Epithelial cell of prostate (primary cell): ENCODE data around the gene ARGFX.
"Not testable (repeated sequence)": the region's sequence is repeated elsewhere in the genome, so short reads cannot be mapped to it uniquely, and the experiment has no call there.

Source experiments
- DNase-seq: peaks from one replicate; pipeline ENCODE4 v3.0.0-alpha.2; 2011; ENCODE audit warnings: low read depth, low spot score
- H3K27ac ChIP-seq: fragments of 450-650 bp; 2 replicates; pipeline ENCODE4 v1.5.1; 2017; ENCODE audit warnings: mild to moderate bottlenecking

The ARGFX gene

GRCh38 chr3:121595765-121596406 lies 28.1 kb downstream of the ARGFX start:
- no peak overlapping the region for H3K27ac ChIP-seq
- DNase-seq = no peak

GRCh38 chr3:121598564-121598963 lies 30.8 kb downstream of the ARGFX start:
- no peak overlapping the region for H3K27ac ChIP-seq
- DNase-seq = no peak

- DNase-seq, H3K27ac ChIP-seq: not testable (repeated sequence)
These were observed 32.2 kb downstream of the ARGFX start for GRCh38 chr3:121599900-121600299.

GRCh38 chr3:121601212-121601812 lies 33.6 kb downstream of the ARGFX start:
- DNase-seq = no peak
- no peak overlapping the region for H3K27ac ChIP-seq

GRCh38 chr3:121604759-121605158 lies 37.0 kb downstream of the ARGFX start:
- DNase-seq = no peak
- no peak overlapping the region for H3K27ac ChIP-seq

- DNase-seq = no peak
These were observed 38.4 kb downstream of the ARGFX start for GRCh38 chr3:121606106-121606505.

More at GRCh38 chr3:121606106-121606505, 38.4 kb downstream of the ARGFX start:
- H3K27ac ChIP-seq = no peak overlapping the region
